HG03025 (cell line): Measurements from ENCODE around the gene SPTBN5.

Source experiments
- ATAC-seq: cut with Tn5 transposase; IDR thresholded peaks from one replicate; pipeline ENCODE4 v1.9.1; 2021; ENCODE audit warnings: mild to moderate bottlenecking, moderate library complexity; ENCODE audit not compliant: unreplicated experiment, low FRiP score

Gene SPTBN5

DNA sequence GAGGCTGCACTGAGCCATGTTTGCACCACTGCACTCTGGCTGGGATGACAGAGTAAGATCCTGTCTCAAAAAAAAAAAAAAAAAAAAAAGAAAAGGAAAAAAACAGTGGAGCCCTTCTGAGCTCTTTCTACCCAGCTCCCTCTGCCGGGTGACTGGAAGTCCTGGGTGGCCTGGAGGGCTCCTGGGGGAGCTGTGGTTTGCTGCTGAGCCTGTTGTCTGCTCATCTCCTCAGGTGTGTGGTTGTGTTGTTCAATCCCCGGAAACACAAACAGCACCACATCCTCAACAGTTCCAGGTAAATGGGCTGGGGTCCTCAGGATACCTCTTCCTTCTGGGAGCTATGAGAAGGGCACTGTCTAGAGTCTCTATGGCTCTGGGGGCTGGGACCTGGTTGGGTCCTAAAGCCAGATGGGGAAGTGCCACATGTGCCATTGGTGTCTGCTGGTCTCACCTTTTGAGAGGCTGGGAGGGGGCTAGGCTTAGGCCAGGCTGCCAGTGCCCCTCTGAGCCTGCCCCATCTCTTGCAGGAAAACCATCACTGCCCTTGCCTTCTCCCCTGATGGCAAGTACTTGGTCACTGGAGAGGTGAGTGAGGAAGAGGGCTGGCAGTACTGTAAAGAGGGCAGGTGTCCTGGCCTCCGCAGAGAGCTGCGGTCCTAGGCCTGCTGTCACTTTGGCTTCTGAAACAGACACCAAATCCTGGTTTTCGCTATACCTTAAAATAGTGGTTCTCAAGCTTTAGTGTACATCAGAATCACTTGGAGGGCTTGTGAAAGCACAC is 83.0 kb downstream of the SPTBN5 start:
- ATAC-seq = no peak

DNA sequence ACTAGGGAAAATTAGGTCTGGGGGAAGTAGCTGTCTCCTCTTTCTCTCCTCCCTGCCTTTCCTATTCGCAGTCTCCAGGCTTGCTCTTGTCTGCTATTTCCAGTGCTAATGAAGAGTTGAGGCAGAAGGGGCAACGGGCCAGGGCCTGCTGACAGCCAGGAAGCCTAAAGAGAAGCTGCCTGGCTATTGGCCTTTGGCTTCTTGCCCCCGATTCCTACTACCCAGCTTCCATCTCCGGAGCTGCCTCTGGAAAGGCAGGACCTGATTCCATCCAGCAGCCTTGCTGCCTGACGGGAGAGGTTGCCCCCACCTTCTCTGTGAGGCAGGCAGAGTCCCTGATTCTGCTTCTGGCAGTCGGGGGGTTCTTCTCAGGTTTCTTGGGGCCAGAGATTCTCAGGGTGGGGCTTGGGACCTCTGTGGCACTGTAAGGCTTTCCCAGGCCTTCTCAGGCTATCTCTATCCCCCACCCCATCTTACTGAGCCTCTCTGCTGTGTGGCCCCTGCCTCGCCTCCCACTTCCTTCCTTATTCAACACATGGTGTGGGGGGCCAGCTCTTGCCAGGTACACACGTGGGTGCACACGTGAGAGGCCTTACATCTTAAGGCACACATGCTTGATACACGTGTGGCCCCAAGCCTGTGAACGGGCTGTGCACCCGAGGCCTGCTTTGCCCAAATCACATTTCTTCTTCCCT is 84.2 kb downstream of the SPTBN5 start:
- ATAC-seq = no peak

DNA sequence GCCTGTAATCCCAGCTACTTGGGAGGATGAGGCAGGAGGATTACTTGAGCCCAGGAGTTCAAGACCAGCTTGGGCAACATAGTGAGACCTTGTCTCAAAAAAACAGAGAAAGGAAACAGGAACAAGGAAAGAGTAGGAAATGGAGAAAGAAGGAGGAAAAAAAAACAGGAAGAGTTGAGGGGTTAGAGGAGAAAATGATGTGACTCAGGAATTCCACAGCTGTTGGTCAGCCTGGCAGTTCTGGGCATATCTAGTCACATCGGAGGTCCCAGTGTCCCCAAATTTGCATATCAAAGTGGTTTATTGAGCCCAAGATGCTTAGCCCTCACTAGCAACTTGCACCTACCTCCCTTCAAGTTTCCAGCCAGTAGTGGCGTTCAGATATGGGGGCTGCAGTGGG is 84.7 kb downstream of the SPTBN5 start:
- no peak for ATAC-seq

DNA sequence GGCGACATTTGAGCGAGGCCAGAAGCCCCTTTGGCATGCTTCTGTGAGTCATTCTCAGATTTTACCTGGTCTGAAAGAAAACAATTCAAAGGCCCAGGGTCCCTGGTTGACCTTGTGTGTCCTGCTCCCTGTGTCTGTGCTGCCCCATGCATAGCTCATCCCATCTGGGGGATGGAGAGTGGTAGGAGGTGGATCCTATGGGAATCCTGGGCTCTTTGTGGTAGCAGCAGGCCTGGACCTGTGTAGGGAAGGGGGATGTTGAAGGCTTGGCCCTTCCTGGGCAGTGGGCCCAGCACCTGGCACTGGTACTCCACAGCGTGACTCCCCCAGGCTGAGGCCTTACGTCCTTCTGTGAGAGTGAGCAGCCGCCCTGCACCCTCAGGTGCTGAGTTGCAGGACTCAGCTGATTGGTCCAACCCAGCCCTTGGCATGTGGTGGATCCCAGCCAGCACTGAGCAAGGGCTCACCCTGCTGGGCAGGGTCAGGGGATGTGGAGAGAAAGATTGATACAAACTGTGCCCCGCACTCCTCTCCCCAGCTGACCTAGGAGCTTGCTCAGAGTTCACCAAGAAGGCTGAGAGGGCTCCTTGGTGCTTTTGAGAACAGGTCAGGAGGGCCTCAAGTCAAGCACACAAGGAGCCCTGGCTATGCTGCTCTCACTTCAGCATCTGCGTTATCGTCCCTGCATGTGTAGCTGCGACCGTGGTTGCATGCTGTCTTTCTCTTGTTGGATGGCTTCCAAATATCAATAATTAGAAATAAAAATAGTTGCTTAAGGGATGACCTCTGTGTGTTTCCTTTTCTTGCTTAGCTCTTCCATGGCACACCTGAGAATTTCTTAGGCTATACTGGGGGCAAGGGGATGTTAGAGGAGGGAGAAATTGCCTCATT is 87.3 kb downstream of the SPTBN5 start:
- ATAC-seq = no peak

DNA sequence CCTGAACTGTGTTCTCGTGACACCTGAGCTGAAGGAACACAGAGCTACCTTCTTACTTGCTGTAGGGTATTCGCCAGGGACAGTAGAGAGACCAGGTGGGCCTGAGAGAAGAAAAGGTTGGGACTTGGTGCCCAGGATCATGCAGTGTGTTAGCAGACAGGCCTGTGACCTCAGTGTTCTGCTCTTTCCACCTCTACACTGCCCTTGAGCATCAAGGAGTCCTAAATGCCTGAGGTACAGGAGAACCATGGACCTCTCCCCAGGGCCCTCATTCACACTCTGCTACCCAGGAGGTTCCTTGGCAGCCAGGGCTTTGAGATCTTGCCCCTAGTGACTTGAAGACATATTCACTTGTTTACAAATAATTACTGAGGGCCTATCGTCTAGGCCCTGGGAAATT is 88.1 kb downstream of the SPTBN5 start:
- ATAC-seq = no peak

DNA sequence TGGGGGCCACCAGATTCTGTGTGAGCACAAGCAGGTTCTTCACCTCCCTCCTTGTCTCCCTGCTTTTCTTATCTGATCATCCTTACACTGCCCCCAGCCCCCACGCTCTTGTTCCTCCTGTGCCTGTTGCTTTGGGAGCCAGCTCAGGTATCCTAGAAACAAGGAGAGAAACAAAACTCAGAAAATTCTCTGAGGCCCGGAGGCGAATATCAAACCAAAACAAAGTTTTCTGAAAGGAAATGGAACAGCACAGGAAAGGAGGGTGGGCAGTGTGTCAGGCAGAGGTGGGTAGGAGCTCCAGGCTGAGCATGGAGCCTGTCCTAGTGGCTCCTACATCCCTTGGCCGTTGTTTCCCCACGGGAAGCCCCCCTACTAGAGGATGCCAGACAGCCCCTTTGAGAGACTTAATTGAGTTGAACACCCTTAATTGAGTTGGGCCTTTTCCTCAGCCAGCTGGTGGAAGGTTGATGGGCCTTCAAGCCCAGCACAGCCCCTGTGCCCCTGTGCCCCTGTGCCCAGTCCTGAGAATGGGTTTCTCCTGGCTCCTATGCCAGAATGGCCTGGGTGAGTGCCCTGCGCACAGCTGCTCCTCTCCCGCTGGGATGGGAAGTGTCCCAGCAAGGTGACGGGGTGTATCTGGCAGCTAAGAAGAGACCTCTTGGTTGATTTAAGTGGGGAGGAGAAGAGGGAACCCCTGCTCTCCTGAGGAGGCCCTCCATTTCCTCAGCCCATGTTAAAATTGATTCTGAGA is 88.8 kb downstream of the SPTBN5 start:
- ATAC-seq = no peak

DNA sequence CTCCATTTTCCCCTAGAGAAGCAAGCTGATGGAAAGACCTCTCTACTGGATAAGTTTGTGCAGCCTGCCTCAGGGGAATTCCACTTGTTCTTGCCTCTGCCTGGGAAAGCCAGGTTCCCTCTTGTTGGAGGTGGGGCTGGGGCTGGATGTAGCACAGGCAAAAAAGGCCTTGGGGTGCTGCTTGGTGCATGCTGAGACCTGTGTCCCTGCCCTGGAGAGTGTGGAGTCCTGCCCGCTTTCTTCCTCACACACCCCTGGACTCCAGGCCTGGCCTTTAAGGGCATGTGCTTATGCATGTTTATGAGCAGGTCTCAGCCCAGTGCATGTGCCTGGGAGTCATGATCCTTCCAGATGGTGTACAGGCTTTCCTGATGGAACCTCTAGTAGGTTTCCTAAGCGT is 89.5 kb downstream of the SPTBN5 start:
- ATAC-seq = no peak

DNA sequence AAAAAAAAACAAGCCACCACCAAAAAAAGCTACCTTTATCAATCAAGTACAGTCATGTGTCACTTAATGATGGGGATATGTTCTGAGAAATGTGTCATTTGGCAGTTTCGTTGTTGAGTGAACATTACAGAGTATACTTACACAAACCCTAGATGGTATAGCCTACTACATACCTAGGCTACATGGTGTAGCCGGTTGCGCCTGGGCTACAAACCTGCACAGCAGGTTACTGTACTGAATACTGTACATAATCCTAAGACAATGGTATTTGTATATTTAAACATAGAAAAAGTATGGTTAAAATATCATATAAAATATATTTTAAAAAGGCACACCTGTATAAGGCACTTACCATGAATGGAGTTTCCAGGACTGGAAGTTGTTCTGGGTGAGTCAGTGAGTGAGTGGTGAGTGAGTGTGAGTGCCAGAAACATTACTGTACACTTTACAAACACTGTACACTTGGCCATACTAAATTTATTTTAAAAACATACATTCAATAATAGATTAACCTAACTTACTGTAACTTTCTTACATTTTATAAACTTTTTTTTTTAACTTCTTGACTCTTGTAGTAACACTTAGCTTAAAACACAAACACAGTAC is 91.9 kb downstream of the SPTBN5 start:
- no peak for ATAC-seq

DNA sequence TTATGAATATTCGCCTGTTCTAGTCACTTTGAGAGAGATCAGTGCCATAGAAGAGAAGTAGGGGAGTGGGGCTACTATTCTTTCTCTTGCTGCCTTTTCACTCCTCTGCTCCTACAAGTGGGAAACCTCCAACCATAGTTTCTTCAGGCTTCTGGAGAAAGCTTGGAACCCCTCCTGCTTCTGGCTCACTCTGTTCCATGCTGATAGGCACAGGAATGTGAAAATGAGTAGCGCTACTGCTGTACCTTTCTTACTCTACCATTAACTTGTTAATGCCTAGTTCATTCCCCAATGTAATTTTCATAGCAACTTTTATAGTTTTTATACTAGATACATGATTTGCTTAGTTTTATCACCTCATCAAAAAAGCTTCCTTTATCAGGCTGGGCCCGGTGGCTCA is 92.7 kb downstream of the SPTBN5 start:
- ATAC-seq = no peak

DNA sequence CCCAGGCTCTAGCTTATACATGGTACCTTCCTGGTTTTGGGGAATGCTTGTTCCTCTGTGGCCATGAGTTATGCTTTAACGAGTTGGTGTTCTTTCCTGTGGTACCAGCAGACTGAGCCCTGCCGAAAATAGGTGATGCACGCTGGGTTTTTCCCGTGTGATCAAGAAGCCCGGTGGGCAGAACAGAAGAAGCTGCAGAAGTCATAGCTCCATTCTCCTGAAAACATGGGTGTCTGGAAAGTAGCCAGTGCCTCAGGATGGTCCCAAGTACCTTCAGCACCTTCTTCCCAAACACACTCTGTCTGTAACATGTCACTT is 94.4 kb downstream of the SPTBN5 start:
- ATAC-seq = no peak

DNA sequence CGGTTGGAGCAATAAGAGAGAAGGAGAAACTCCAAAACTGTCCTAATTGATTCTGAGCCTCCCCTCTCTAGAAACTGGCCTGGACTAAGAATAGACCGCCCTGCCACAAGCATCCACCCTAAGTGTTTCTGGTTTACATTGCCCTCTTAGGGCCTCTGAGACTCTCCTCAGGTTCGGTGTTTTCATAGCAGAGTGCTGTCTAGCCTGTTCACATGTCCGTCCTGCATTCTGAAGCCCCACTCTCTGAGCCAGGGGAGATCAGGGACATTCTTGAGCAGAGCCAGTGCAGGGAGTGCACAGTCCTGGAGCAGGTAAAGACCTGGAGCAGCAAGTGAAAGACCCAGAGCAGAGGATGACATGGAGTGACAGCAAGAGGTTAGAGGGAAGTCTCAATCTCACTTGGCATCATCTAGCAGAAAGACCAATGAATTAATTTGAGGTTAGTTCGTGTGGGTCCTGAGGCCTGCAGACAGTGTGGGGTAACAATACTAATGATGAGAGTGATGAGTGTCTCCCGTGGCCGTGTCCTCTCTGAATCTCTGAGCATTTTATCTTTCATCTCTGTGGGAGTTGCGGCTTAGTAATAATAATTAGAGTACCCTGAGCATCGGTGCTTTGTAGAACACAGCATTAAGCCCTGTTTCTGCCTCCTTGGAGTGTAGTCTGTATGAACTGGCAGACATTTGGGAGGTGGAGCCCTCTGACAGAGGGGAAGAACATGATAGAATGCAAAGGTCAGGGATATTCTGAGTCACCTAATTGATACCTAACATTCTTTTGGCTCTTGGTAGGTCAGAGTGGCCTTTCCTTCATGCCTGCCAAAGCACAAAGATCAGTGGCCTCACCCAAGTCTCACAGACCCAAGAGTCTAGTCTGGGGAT is 95.0 kb downstream of the SPTBN5 start:
- no peak for ATAC-seq
